Tibial nerve (tissue), 4 donors: ENCODE results near the gene JMJD6. TPM values are rescaled to one million over a fixed set of nuclear protein-coding genes. Genes with fewer than 3 reads are reported as not detected.

Experiments
- DNase-seq, 2 donors: peaks; one replicate each; pipeline ENCODE4 v3.0.0-alpha.2; 2019; ENCODE audit warnings: low spot score in 2 of 2
- H3K27ac ChIP-seq, 4 donors: fragments of 200-600 bp; sonication (generic) in 3 of 4; one replicate each; pipeline ENCODE4 v1.5.1; 2017 to 2019; ENCODE audit warnings: mild to moderate bottlenecking in 1 of 4
- H3K27me3 ChIP-seq, 2 donors: fragments of 200-600 bp; sonication (generic) in 1 of 2; one replicate each; pipeline versions ENCODE4 v1.5.1 to v1.6.0; 2017 to 2019
- H3K36me3 ChIP-seq, 3 donors: fragments of 200-600 bp; sonication (generic); one replicate each; pipeline ENCODE4 v1.5.1; 2018 to 2019
- H3K4me1 ChIP-seq, 4 donors: fragments of 200-600 bp; sonication (generic) in 3 of 4; one replicate each; pipeline ENCODE4 v1.5.1; 2017 to 2019
- H3K4me3 ChIP-seq, 4 donors: fragments of 200-600 bp; sonication (generic) in 3 of 4; one replicate each; pipeline ENCODE4 v1.5.1; 2017 to 2019; ENCODE audit warnings: mild to moderate bottlenecking in 1 of 4, moderate library complexity in 1 of 4
- H3K9me3 ChIP-seq, 4 donors: fragments of 200-600 bp; sonication (generic) in 3 of 4; one replicate each; pipeline ENCODE4 v1.5.1; 2017 to 2019
- EP300 ChIP-seq, 2 donors: sonication (generic); formaldehyde crosslinking; IDR thresholded peaks; one replicate each; pipeline ENCODE4 v1.6.1; 2017; ENCODE audit warnings: antibody characterized with exemption in 2 of 2, mild to moderate bottlenecking in 1 of 2
- POLR2A ChIP-seq, 2 donors: fragments of 450-650 bp; IDR thresholded peaks; one replicate each; pipeline ENCODE4 v1.6.1; 2017; ENCODE audit warnings: antibody characterized with exemption in 2 of 2, mild to moderate bottlenecking in 2 of 2, moderate library complexity in 2 of 2
- WGBS, 2 donors: methylation state at CpG; one replicate each; pipeline ENCODE4 v1.1.5; 2018; 5-methylcytosine and 5-hydroxymethylcytosine counted together
- total RNA-seq, 4 donors: library from RNA; depleted of rRNA; stranded (reverse); fragments of >200 nt; gene quantifications; one replicate each; pipeline ENCODE4 v1.1.0, GENCODE V29; 2016
- TF ChIP-seq, protein P1 (sequence below), 5 experiments: fragments of 200-600 bp in 3 of 5; fragments of 450-650 bp in 2 of 5; sonication (generic) in 3 of 5; IDR thresholded peaks; one replicate each; pipeline ENCODE4 v1.5.1; 2016 to 2019; ENCODE audit warnings: antibody characterized with exemption in 5 of 5, mild to moderate bottlenecking in 3 of 5, moderate library complexity in 2 of 5

JMJD6 gene
- total RNA-seq, 4 donors from 2014 or later, result 14.0 to 45.0 (median 34.2) TPM

GRCh38 chr17:76687298-76688164 is 38.9 kb downstream of the JMJD6 start:
- 65 to 66% methylated on average over 26 of the region's 26 CpGs for WGBS, 2 donors
- Histone ChIP-seq H3K27me3 (no peaks in the 10 kb centered on the region), H3K4me3 (peak overlapping the region in 1 of 4 donors; percentile 1), H3K4me1 (peaks cover 0 to 89% (median 21%) of the 10 kb centered on the region in 4 donors), H3K27ac (peak overlapping the region; percentile 64 to 90 (median 84)), H3K36me3 (peaks cover 0 to 37% (median 0%) of the 10 kb centered on the region in 3 donors), H3K9me3 (no peaks in the 10 kb centered on the region)
- DNase-seq, result peak; percentile 55 to 58
- peak in 1 of 2 donors; percentile 60 for TF ChIP-seq EP300 (IDR thresholded peaks at IDR 0.05)
- TF ChIP-seq, protein P1, sequence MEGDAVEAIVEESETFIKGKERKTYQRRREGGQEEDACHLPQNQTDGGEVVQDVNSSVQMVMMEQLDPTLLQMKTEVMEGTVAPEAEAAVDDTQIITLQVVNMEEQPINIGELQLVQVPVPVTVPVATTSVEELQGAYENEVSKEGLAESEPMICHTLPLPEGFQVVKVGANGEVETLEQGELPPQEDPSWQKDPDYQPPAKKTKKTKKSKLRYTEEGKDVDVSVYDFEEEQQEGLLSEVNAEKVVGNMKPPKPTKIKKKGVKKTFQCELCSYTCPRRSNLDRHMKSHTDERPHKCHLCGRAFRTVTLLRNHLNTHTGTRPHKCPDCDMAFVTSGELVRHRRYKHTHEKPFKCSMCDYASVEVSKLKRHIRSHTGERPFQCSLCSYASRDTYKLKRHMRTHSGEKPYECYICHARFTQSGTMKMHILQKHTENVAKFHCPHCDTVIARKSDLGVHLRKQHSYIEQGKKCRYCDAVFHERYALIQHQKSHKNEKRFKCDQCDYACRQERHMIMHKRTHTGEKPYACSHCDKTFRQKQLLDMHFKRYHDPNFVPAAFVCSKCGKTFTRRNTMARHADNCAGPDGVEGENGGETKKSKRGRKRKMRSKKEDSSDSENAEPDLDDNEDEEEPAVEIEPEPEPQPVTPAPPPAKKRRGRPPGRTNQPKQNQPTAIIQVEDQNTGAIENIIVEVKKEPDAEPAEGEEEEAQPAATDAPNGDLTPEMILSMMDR (IDR thresholded peaks at IDR 0.05), result no peak

- no peak for DNase-seq
- WGBS, 2 donors, result 78 to 81% methylated on average over 14 of the region's 15 CpGs
- no peak overlapping the region for H3K4me3 ChIP-seq
- no peaks in the 10 kb centered on the region for H3K27me3 ChIP-seq
- H3K9me3 ChIP-seq, result no peaks in the 10 kb centered on the region
- TF ChIP-seq POLR2A (IDR thresholded peaks at IDR 0.05) (no peak), EP300 (IDR thresholded peaks at IDR 0.05) (no peak)
- TF ChIP-seq, protein P1 (IDR thresholded peaks at IDR 0.05), result no peak
- peak overlapping the region in 3 of 4 donors; percentile 64 to 90 (median 88) for H3K27ac ChIP-seq
- H3K4me1 ChIP-seq, result peaks cover 0 to 95% (median 27%) of the 10 kb centered on the region in 4 donors
- peaks cover 0 to 45% (median 0%) of the 10 kb centered on the region in 3 donors for H3K36me3 ChIP-seq
Observed at GRCh38 chr17:76686538-76687297, 39.7 kb downstream of the JMJD6 start.

GRCh38 chr17:76685846-76686245 is 40.6 kb downstream of the JMJD6 start:
- Histone ChIP-seq H3K27ac (peak overlapping the region in 2 of 4 donors; percentile 6 to 55), H3K36me3 (peaks cover 0 to 45% (median 0%) of the 10 kb centered on the region in 3 donors), H3K4me1 (peaks cover 0 to 95% (median 30%) of the 10 kb centered on the region in 4 donors), H3K9me3 (no peaks in the 10 kb centered on the region), H3K27me3 (no peaks in the 10 kb centered on the region), H3K4me3 (no peak overlapping the region)
- TF ChIP-seq, protein P1 (IDR thresholded peaks at IDR 0.05), result no peak
- TF ChIP-seq EP300 (IDR thresholded peaks at IDR 0.05) (no peak), POLR2A (IDR thresholded peaks at IDR 0.05) (no peak)
- no peak for DNase-seq
- 53 to 75% methylated on average over 8 of the region's 8 CpGs for WGBS, 2 donors

- H3K4me1 ChIP-seq, result peaks cover 0 to 91% (median 29%) of the 10 kb centered on the region in 4 donors
- no peak for DNase-seq
- WGBS, 2 donors, result 82 to 91% methylated on average over 12 of the region's 12 CpGs
- H3K27me3 ChIP-seq, result no peaks in the 10 kb centered on the region
- peaks cover 0 to 45% (median 0%) of the 10 kb centered on the region in 3 donors for H3K36me3 ChIP-seq
- peak overlapping the region in 2 of 4 donors; percentile 6 to 55 for H3K27ac ChIP-seq
- no peak overlapping the region for H3K4me3 ChIP-seq
- TF ChIP-seq POLR2A (IDR thresholded peaks at IDR 0.05) (no peak), EP300 (IDR thresholded peaks at IDR 0.05) (no peak)
- TF ChIP-seq, protein P1 (IDR thresholded peaks at IDR 0.05), result no peak
- no peaks in the 10 kb centered on the region for H3K9me3 ChIP-seq
Observed at GRCh38 chr17:76685366-76685765, 41.0 kb downstream of the JMJD6 start.
